ENCODE results near the gene TOMM34.

The TOMM34 gene

GRCh38 chr20:44932916-44933315 is 27.3 kb downstream of the TOMM34 start:
- DNase-seq (ENCODE audit: low spot score): no peak

- DNase-seq (ENCODE audit: low spot score): no peak
Observed at GRCh38 chr20:44931911-44932310, 28.3 kb downstream of the TOMM34 start.

- no peak for DNase-seq (ENCODE audit: low spot score)
Observed at GRCh38 chr20:44930517-44931168, 29.6 kb downstream of the TOMM34 start.

GRCh38 chr20:44928595-44928994 is 31.6 kb downstream of the TOMM34 start:
- DNase-seq (ENCODE audit: low spot score): no peak

GRCh38 chr20:44924541-44924940 is 35.7 kb downstream of the TOMM34 start:
- no peak for DNase-seq (ENCODE audit: low spot score)

GRCh38 chr20:44921447-44921846 is 38.8 kb downstream of the TOMM34 start:
- no peak for DNase-seq (ENCODE audit: low spot score)

GRCh38 chr20:44918761-44919160 is 41.4 kb downstream of the TOMM34 start:
- no peak for DNase-seq (ENCODE audit: low spot score)

GRCh38 chr20:44918342-44918741 is 41.9 kb downstream of the TOMM34 start:
- no peak for DNase-seq (ENCODE audit: low spot score)

GRCh38 chr20:44917399-44917798 is 42.8 kb downstream of the TOMM34 start:
- DNase-seq (ENCODE audit: low spot score): no peak

GRCh38 chr20:44916586-44916985 is 43.6 kb downstream of the TOMM34 start:
- DNase-seq (ENCODE audit: low spot score): no peak

- no peak for DNase-seq (ENCODE audit: low spot score)
Observed at GRCh38 chr20:44914924-44915323, 45.3 kb downstream of the TOMM34 start.

GRCh38 chr20:44912189-44912588 is 48.0 kb downstream of the TOMM34 start:
- DNase-seq (ENCODE audit: low spot score): no peak

GRCh38 chr20:44911264-44911921 is 48.8 kb downstream of the TOMM34 start:
- peak; percentile 96 for DNase-seq (ENCODE audit: low spot score)

- DNase-seq (ENCODE audit: low spot score): peak; percentile 32
Observed at GRCh38 chr20:44910690-44911262, 49.4 kb downstream of the TOMM34 start.

GRCh38 chr20:44909872-44910689 is 50.1 kb downstream of the TOMM34 start, which contains the start of gene PABPC1L:
Gene PABPC1L, plus strand, starts transcription at chr20:44910060. Its CDS starts 84 bp downstream, at chr20:44910144.
- DNase-seq (ENCODE audit: low spot score): peak; percentile 86

- DNase-seq (ENCODE audit: low spot score): no peak
Observed at GRCh38 chr20:44908987-44909871, 51.0 kb downstream of the TOMM34 start.

GRCh38 chr20:44904377-44904776 is 55.8 kb downstream of the TOMM34 start:
- DNase-seq (ENCODE audit: low spot score): no peak

- DNase-seq (ENCODE audit: low spot score): no peak
Observed at GRCh38 chr20:44901974-44902373, 58.2 kb downstream of the TOMM34 start.

GRCh38 chr20:44900231-44900854 is 59.9 kb downstream of the TOMM34 start:
- no peak for DNase-seq (ENCODE audit: low spot score)

GRCh38 chr20:44897133-44897532 is 63.1 kb downstream of the TOMM34 start:
- DNase-seq (ENCODE audit: low spot score): no peak

GRCh38 chr20:44896583-44896982 is 63.6 kb downstream of the TOMM34 start:
- DNase-seq (ENCODE audit: low spot score): no peak

All from HuH-7 (cell line).